ENCODE data around the gene VOPP1.

The VOPP1 gene

GRCh38 chr7:55439627-55440026 is 132.7 kb downstream of the VOPP1 start:
- no peak for DNase-seq (ENCODE audit: extremely low read depth, low read depth)
- TF ChIP-seq, protein P1, sequence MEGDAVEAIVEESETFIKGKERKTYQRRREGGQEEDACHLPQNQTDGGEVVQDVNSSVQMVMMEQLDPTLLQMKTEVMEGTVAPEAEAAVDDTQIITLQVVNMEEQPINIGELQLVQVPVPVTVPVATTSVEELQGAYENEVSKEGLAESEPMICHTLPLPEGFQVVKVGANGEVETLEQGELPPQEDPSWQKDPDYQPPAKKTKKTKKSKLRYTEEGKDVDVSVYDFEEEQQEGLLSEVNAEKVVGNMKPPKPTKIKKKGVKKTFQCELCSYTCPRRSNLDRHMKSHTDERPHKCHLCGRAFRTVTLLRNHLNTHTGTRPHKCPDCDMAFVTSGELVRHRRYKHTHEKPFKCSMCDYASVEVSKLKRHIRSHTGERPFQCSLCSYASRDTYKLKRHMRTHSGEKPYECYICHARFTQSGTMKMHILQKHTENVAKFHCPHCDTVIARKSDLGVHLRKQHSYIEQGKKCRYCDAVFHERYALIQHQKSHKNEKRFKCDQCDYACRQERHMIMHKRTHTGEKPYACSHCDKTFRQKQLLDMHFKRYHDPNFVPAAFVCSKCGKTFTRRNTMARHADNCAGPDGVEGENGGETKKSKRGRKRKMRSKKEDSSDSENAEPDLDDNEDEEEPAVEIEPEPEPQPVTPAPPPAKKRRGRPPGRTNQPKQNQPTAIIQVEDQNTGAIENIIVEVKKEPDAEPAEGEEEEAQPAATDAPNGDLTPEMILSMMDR (IDR thresholded peaks at IDR 0.05; ENCODE audit: low read depth, low read length, missing control alignments): no peak
- no peak overlapping the region for H3K4me3 ChIP-seq (replicated peaks; ENCODE audit: low read depth, low read length)

DNA sequence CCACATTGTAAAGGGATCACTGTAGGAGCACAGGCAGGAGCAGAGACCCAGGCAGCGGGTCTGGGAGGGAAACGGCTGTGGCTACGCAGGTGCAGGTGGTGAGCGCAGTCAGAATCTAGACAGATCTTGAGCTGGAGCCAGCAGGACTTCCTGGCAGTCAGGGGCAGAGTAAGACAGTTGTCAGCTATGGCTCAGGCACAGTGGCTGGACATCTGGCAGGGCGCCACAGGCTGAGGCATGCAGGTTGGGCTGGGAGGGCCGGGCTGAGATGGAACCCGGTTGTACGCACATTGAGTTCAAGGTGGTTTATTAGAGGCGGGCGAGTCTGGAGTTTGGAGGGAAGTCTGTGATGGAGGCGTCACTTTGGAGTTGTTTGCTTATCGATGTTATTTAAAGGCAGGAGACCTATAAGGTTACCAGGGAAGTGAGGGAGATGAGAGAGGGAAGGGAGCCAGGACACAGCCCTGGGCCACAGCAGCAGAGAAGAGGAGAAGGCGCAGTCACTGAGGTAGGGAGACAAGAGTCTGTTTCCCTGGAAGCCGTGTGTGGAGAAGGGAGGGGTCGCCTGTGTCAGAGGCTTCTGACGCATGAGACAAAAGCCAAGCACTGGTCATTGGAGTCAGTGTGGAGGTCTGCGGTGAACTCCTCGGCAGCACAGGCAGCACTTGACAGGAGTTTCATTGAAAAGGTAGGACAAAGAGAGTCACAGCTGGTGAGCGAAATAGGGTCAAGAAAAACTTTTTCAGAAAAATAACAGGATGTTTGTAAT is 133.4 kb downstream of the VOPP1 start:
- no peak overlapping the region for H3K4me3 ChIP-seq (replicated peaks; ENCODE audit: low read depth, low read length)
- TF ChIP-seq, protein P1 (IDR thresholded peaks at IDR 0.05; ENCODE audit: low read depth, low read length, missing control alignments): no peak
- DNase-seq (ENCODE audit: extremely low read depth, low read depth): no peak

- no peak for DNase-seq (ENCODE audit: extremely low read depth, low read depth)
- TF ChIP-seq, protein P1 (IDR thresholded peaks at IDR 0.05; ENCODE audit: low read depth, low read length, missing control alignments): no peak
- no peak overlapping the region for H3K4me3 ChIP-seq (replicated peaks; ENCODE audit: low read depth, low read length)
Observed at GRCh38 chr7:55438085-55438756, 134.1 kb downstream of the VOPP1 start.

GRCh38 chr7:55437375-55437774 is 134.9 kb downstream of the VOPP1 start:
- H3K4me3 ChIP-seq (replicated peaks; ENCODE audit: low read depth, low read length): no peak overlapping the region
- no peak for DNase-seq (ENCODE audit: extremely low read depth, low read depth)
- TF ChIP-seq, protein P1 (IDR thresholded peaks at IDR 0.05; ENCODE audit: low read depth, low read length, missing control alignments): no peak

GRCh38 chr7:55436457-55436856 is 135.8 kb downstream of the VOPP1 start:
- DNase-seq (ENCODE audit: extremely low read depth, low read depth): no peak

GRCh38 chr7:55435466-55435865 is 136.8 kb downstream of the VOPP1 start:
- TF ChIP-seq, protein P1 (IDR thresholded peaks at IDR 0.05; ENCODE audit: low read depth, low read length, missing control alignments): no peak
- no peak overlapping the region for H3K4me3 ChIP-seq (replicated peaks; ENCODE audit: low read depth, low read length)
- no peak for DNase-seq (ENCODE audit: extremely low read depth, low read depth)

More at GRCh38 chr7:55436457-55436856, 135.8 kb downstream of the VOPP1 start:
- TF ChIP-seq, protein P1 (IDR thresholded peaks at IDR 0.05; ENCODE audit: low read depth, low read length, missing control alignments): no peak
- H3K4me3 ChIP-seq (replicated peaks; ENCODE audit: low read depth, low read length): no peak overlapping the region

Measured in HFF-Myc (cell line).